GM04504 (cell line): ENCODE data around the gene CAPN11.
"Not testable (repeated sequence)": the region's sequence is repeated elsewhere in the genome, so short reads cannot be mapped to it uniquely, and the experiment has no call there.

ENCODE experiments used
- DNase-seq: peaks from one replicate; pipeline ENCODE4 v3.0.0-alpha.2; 2012; ENCODE audit warnings: low read depth

Gene CAPN11

GRCh38 chr6:44181784-44182183 is 23.2 kb downstream of the CAPN11 start:
- not testable (repeated sequence) for DNase-seq

- DNase-seq, result no peak
Measured at GRCh38 chr6:44182911-44183390, 24.3 kb downstream of the CAPN11 start.

GRCh38 chr6:44183783-44184182 is 25.2 kb downstream of the CAPN11 start:
- no peak for DNase-seq

GRCh38 chr6:44185356-44185755 is 26.7 kb downstream of the CAPN11 start:
- not testable (repeated sequence) for DNase-seq

- no peak for DNase-seq
Measured at GRCh38 chr6:44185953-44186634, 27.5 kb downstream of the CAPN11 start.

GRCh38 chr6:44186635-44187025 is 28.0 kb downstream of the CAPN11 start:
- no peak for DNase-seq

- DNase-seq, result no peak
Measured at GRCh38 chr6:44188819-44189218, 30.2 kb downstream of the CAPN11 start.

GRCh38 chr6:44189257-44189656 is 30.6 kb downstream of the CAPN11 start:
- no peak for DNase-seq

GRCh38 chr6:44190715-44191114 is 32.1 kb downstream of the CAPN11 start:
- DNase-seq, result no peak

GRCh38 chr6:44192428-44193041 is 33.9 kb downstream of the CAPN11 start:
- no peak for DNase-seq

GRCh38 chr6:44193307-44193910 is 34.8 kb downstream of the CAPN11 start:
- DNase-seq, result no peak

GRCh38 chr6:44194326-44194725 is 35.7 kb downstream of the CAPN11 start:
- no peak for DNase-seq

- DNase-seq, result not testable (repeated sequence)
Measured at GRCh38 chr6:44196351-44196750, 37.7 kb downstream of the CAPN11 start.

GRCh38 chr6:44198684-44199083 is 40.1 kb downstream of the CAPN11 start:
- DNase-seq, result no peak

- no peak for DNase-seq
Measured at GRCh38 chr6:44199883-44200282, 41.3 kb downstream of the CAPN11 start.

GRCh38 chr6:44201200-44201599 is 42.6 kb downstream of the CAPN11 start:
- no peak for DNase-seq

- DNase-seq, result no peak
Measured at GRCh38 chr6:44201638-44202303, 43.2 kb downstream of the CAPN11 start.

GRCh38 chr6:44202332-44202971 is 43.8 kb downstream of the CAPN11 start:
- no peak for DNase-seq

- DNase-seq, result no peak
Measured at GRCh38 chr6:44202972-44203750, 44.5 kb downstream of the CAPN11 start.

- no peak for DNase-seq
Measured at GRCh38 chr6:44203955-44204354, 45.3 kb downstream of the CAPN11 start.

GRCh38 chr6:44207966-44208365 is 49.3 kb downstream of the CAPN11 start:
- no peak for DNase-seq
